H1 (cell line): ENCODE measurements around the gene FHIT. TPM values are rescaled to one million over a fixed set of nuclear protein-coding genes. Genes with fewer than 3 reads are reported as not detected.

ENCODE experiments used
- BRCA1 ChIP-seq: IDR thresholded peaks from 2 replicates; pipeline ENCODE4 v1.6.1; 2012; ENCODE audit warnings: low read depth, low read length, improper control_type of control experiment
- CBX5 ChIP-seq: fragments of 300-800, 300-1000 bp; sonication (generic); IDR thresholded peaks from 2 replicates; pipeline ENCODE4 v1.7.1; 2016; ENCODE audit warnings: antibody characterized with exemption, low read length, low read depth
- CHD1 ChIP-seq: IDR thresholded peaks from 2 replicates; pipeline ENCODE4 v1.6.1; 2012; ENCODE audit warnings: low read depth, low read length, improper control_type of control experiment
- CTBP2 ChIP-seq: IDR thresholded peaks from 2 replicates; pipeline ENCODE4 v1.7.0; 2011; ENCODE audit warnings: borderline replicate concordance, mild to moderate bottlenecking, moderate library complexity, mixed read lengths, low read length; ENCODE audit not compliant: insufficient read depth, insufficient read length
- E2F6 ChIP-seq: IDR thresholded peaks from 2 replicates; pipeline ENCODE4 v1.6.1; 2012; ENCODE audit warnings: inconsistent platforms
- EP300 ChIP-seq, 2 experiments: IDR thresholded peaks; 1 replicate in 1 of 2; 2 replicates in 1 of 2; pipeline ENCODE4 v1.6.1; 2011 to 2012; ENCODE audit warnings: low read depth in 2 of 2, low read length in 2 of 2, mild to moderate bottlenecking in 2 of 2, borderline replicate concordance in 1 of 2, inconsistent platforms in 1 of 2, moderate library complexity in 1 of 2
- EZH2 ChIP-seq: fragments of 200-600 bp; sonication (generic); IDR thresholded peaks from 2 replicates; pipeline ENCODE4 v1.7.1; 2012; ENCODE audit warnings: low read depth, mild to moderate bottlenecking, moderate library complexity, low read length, inconsistent platforms; ENCODE audit not compliant: severe bottlenecking
- MAFK ChIP-seq: IDR thresholded peaks from 2 replicates; pipeline ENCODE4 v1.6.1; 2012; ENCODE audit warnings: low read depth, mild to moderate bottlenecking, improper control_type of control experiment, low read length
- PHF8 ChIP-seq: fragments of 200-600 bp; sonication (generic); conservative IDR thresholded peaks from 2 replicates; pipeline ENCODE4 v1.7.1; 2012; ENCODE audit warnings: low read depth, mild to moderate bottlenecking, inconsistent platforms, low read length, moderate library complexity
- POLR2A ChIP-seq, 2 experiments: IDR thresholded peaks; 1 replicate in 1 of 2; 2 replicates in 1 of 2; pipeline ENCODE4 v1.6.1; 2011; ENCODE audit warnings: low read depth in 2 of 2, low read length in 2 of 2, mild to moderate bottlenecking in 2 of 2; ENCODE audit errors: control extremely low read depth in 1 of 2
- RFX5 ChIP-seq: IDR thresholded peaks from 2 replicates; pipeline ENCODE4 v1.6.1; 2011; ENCODE audit warnings: low read depth, low read length, improper control_type of control experiment, borderline replicate concordance
- SIN3A ChIP-seq, 2 experiments: IDR thresholded peaks in 1 of 2; conservative IDR thresholded peaks in 1 of 2; 2 replicates each; pipeline ENCODE4 v1.6.1; 2011 to 2012; ENCODE audit warnings: low read length in 2 of 2, improper control_type of control experiment in 1 of 2, low read depth in 1 of 2, mild to moderate bottlenecking in 1 of 2
- SP1 ChIP-seq: IDR thresholded peaks from 2 replicates; pipeline ENCODE4 v1.6.1; 2011; ENCODE audit warnings: low read depth, low read length
- SRF ChIP-seq: IDR thresholded peaks from 2 replicates; pipeline ENCODE4 v1.6.1; 2011; ENCODE audit warnings: mild to moderate bottlenecking, low read depth, low read length, moderate library complexity
- TAF1 ChIP-seq: IDR thresholded peaks from 2 replicates; pipeline ENCODE4 v1.6.1; 2011; ENCODE audit warnings: mild to moderate bottlenecking, low read depth, low read length
- polyA plus RNA-seq, 7 experiments: library from polyadenylated mRNA; depleted of rRNA in 3 of 7; stranded (reverse) in 5 of 7; unstranded in 2 of 7; fragments of >200 nt in 5 of 7; fragments of 200-250 nt in 2 of 7; gene quantifications; 1 replicate in 5 of 7; 2 replicates in 1 of 7; 4 replicates in 1 of 7; pipeline versions ENCODE4 v1.2.1 to v1.2.3, GENCODE V29; 2011 to 2013; ENCODE audit warnings: missing spikeins in 2 of 7, mixed read lengths in 2 of 7
- total RNA-seq: library from RNA; stranded (reverse); fragmentation: NEBNext Ultra II Directional; extraction: Animal tissue kit (Norgen Biotek cat#: 25700); gene quantifications from 2 replicates; pipeline ENCODE4 v1.2.1, GENCODE V29; 2021
- TF ChIP-seq, protein P1 (sequence below): IDR thresholded peaks from 2 replicates; pipeline ENCODE4 v1.6.1; 2011; ENCODE audit warnings: low read length, improper control_type of control experiment
- TF ChIP-seq, protein P2 (sequence below): IDR thresholded peaks from 2 replicates; pipeline ENCODE4 v1.6.1; 2012; ENCODE audit warnings: low read length, inconsistent platforms

Gene FHIT
- total and polyA plus RNA-seq, 2 of the 8 experiments (the other 6 are each of a cell fraction or from before 2014, with no cell fraction given) = 1.2 to 3.2 TPM

GRCh38 chr3:61231693-61232092, 19.6 kb downstream of the FHIT start (continued):
- TF ChIP-seq CTBP2 (no peak), POLR2A (IDR thresholded peaks at IDR 0.05; ENCODE audit: control extremely low read depth in 1 of 2, low read depth in 2 of 2, low read length in 2 of 2) (no peak), EP300 (IDR thresholded peaks at IDR 0.05; ENCODE audit: borderline replicate concordance in 1 of 2, low read depth in 2 of 2, low read length in 2 of 2) (no peak), CHD1 (no peak), E2F6 (no peak), BRCA1 (no peak), SIN3A (conservative IDR thresholded peaks at IDR 0.05 in 1 of 2, IDR thresholded peaks at IDR 0.05 in 1 of 2; ENCODE audit: low read depth in 1 of 2, low read length in 2 of 2) (no peak), MAFK (no peak), SRF (no peak), CBX5 (no peak), TAF1 (no peak), EZH2 (no peak), PHF8 (no peak), SP1 (no peak), RFX5 (no peak)
- TF ChIP-seq, protein P1, sequence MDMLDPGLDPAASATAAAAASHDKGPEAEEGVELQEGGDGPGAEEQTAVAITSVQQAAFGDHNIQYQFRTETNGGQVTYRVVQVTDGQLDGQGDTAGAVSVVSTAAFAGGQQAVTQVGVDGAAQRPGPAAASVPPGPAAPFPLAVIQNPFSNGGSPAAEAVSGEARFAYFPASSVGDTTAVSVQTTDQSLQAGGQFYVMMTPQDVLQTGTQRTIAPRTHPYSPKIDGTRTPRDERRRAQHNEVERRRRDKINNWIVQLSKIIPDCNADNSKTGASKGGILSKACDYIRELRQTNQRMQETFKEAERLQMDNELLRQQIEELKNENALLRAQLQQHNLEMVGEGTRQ = no peak
- TF ChIP-seq, protein P2, sequence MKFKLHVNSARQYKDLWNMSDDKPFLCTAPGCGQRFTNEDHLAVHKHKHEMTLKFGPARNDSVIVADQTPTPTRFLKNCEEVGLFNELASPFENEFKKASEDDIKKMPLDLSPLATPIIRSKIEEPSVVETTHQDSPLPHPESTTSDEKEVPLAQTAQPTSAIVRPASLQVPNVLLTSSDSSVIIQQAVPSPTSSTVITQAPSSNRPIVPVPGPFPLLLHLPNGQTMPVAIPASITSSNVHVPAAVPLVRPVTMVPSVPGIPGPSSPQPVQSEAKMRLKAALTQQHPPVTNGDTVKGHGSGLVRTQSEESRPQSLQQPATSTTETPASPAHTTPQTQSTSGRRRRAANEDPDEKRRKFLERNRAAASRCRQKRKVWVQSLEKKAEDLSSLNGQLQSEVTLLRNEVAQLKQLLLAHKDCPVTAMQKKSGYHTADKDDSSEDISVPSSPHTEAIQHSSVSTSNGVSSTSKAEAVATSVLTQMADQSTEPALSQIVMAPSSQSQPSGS = no peak
- TF ChIP-seq, all 59 proteins: peak for 0
